Esophagus muscularis mucosa (tissue), 3 donors: ENCODE data around the gene TLDC2.

Experiments used
- POLR2A ChIP-seq: fragments of 450-650 bp; IDR thresholded peaks from one replicate; pipeline ENCODE4 v1.6.1; 2017; ENCODE audit warnings: antibody characterized with exemption, moderate library complexity, mild to moderate bottlenecking, low read depth
- POLR2AphosphoS5 ChIP-seq, 2 donors: sonication (generic); formaldehyde crosslinking; IDR thresholded peaks; one replicate each; pipeline ENCODE4 v1.6.1; 2017; ENCODE audit warnings: antibody characterized with exemption in 2 of 2
- TF ChIP-seq, protein P1 (sequence below), 3 experiments: fragments of 200-600 bp in 2 of 3; fragments of 450-650 bp in 1 of 3; sonication (generic) in 2 of 3; IDR thresholded peaks; one replicate each; pipeline ENCODE4 v1.5.1; 2017 to 2019; ENCODE audit warnings: antibody characterized with exemption in 3 of 3, mild to moderate bottlenecking in 2 of 3, moderate library complexity in 1 of 3

DNA sequence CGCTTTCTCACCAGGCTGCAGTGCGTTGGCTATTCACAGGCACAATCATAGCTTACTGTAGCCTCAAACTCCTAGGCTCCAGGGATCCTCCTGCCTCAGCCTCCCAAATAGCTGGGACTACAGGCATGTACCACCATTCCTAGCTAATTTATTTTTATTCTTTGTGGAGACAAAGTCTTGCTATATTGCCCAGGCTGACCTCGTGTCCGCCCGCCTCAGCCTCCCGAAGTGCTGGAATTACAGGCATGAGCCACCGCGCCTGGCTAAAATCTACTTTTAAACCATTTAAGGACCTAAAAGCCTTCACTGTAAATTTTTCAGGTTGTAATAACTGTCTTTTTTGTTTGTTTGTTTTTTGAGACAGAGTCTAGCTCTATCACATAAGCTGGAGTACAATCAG lies 60.4 kb downstream of the TLDC2 start:
- TF ChIP-seq, protein P1, sequence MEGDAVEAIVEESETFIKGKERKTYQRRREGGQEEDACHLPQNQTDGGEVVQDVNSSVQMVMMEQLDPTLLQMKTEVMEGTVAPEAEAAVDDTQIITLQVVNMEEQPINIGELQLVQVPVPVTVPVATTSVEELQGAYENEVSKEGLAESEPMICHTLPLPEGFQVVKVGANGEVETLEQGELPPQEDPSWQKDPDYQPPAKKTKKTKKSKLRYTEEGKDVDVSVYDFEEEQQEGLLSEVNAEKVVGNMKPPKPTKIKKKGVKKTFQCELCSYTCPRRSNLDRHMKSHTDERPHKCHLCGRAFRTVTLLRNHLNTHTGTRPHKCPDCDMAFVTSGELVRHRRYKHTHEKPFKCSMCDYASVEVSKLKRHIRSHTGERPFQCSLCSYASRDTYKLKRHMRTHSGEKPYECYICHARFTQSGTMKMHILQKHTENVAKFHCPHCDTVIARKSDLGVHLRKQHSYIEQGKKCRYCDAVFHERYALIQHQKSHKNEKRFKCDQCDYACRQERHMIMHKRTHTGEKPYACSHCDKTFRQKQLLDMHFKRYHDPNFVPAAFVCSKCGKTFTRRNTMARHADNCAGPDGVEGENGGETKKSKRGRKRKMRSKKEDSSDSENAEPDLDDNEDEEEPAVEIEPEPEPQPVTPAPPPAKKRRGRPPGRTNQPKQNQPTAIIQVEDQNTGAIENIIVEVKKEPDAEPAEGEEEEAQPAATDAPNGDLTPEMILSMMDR (IDR thresholded peaks at IDR 0.05), result no peak
- TF ChIP-seq POLR2A, result no peak
- no peak for TF ChIP-seq POLR2AphosphoS5 (IDR thresholded peaks at IDR 0.05)
